ENCODE data around the gene GPSM1.

Gene GPSM1

DNA sequence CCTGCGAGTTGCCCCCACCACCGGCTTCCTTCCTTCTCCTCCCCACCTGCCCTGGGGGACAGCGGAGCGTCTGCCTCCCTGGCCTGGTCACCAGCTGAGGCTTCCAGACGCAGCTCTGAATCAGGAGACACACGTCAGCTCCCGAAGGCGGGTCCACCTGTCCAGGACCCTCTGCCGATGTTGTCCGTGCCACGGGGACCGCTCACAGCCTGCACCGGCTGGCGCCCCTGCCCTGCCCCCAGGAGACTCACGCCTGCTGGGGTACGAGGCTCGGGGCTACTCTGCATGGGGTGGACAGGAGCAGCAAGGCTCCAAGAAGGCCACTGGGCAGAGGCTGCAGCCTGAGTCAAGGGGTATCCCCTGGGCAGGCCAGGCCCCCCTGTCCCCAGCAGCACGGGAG, 21.5 kb upstream of the GPSM1 start:
- DNase-seq = no peak

DNA sequence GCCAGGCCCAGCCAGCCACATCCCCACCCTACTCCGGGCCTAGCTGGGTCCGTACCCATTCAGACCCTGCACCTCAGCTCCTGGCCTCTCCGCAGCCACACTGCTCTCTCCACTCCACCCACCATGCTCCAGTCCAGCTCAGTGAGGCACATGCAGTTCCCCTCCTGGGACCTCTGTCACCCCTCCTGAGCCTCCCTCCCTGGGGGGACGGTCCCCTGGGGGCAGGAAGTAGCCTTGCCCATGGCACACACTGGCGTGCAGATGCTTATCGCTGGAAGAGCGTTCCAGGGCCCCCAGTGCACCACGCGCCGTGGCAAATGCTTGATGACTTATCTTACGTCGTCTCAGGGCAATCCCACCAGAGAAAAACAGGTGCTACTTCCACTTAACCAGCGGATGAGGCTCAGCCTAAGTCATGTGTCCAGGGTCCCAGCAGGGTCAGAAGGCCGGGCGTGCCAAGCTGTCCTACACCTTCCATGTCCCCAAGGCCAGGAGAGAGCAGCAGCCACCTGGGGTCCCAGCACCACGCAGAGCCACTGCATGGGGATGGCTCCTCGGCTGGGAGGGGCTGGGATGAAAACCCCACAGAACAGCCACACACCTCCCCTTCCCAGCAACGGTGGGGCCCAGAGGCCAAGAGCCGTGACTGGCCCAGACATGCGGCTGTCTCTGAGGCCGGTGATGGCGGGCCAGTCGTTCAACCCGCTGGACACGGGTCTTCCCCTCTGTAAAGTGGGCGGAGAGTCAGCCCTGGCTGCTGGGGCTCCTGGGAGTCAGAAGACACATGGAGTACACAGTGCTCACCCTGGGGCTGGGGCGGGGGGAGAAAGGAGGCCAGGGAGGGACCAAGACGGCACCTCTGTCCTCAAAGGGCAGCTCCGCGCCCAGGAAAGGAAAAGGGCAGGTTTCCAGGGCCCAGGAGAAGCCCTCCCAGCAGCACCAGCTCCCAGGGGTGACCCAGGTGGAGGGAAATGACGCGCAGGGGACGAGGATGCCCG, 20.8 kb upstream of the GPSM1 start:
- no peak for DNase-seq

- DNase-seq = no peak
Measured at GRCh38 chr9:136307215-136307750, 20.1 kb upstream of the GPSM1 start.

- no peak for DNase-seq
Measured at GRCh38 chr9:136308006-136308701, 19.2 kb upstream of the GPSM1 start.

GRCh38 chr9:136308702-136309053, 18.7 kb upstream of the GPSM1 start:
- no peak for DNase-seq

DNA sequence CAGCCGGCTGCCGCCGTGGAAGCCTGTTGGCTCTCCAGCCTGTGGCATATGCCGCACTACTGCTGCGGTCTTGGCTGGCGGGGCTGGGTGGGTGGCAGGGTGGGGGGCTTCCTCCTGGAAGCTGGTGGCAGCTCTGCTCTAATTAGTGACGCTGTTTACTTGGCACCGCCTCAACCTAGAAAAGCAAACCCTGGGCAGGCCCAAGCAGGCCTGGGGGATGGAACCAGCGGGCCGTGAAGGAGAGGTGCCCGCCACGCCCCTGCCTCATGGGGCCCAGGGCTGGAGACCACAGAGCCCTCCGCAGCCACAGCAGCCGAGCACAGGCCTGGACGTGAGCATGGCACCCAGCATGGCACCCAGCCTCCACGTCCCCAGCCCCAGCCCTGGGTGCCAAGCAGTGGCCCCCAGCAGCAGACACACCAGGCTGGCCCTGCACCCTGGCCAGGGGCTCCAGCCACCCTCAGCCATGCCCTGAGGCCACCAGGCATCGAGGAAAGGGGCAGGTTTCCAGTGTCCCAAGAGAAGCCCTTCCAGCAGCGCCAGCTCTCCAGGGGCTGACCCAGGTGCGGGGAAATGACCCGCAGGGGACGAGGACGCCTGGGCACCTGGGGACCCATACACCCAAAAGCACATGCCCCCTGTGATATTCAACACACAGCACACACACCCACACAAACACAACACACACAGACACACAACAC, 18.1 kb upstream of the GPSM1 start:
- peak; percentile 23 for DNase-seq

DNA sequence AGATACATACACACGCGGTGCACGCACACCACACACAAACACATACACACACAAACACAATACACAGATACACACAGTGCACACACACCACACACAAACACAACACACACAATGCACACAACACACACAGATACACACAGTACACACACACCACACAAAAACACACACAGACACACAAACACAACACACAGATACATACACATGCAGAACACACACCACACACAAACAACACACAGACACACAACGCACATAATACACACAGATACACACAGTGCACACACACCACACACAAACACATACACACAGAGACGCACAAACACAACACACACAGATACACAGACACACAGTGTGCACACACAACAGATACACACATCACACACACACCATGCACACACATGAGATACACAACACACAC, 17.5 kb upstream of the GPSM1 start:
- DNase-seq = no peak

GRCh38 chr9:136310273-136311030, 16.9 kb upstream of the GPSM1 start:
- no peak for DNase-seq

- no peak for DNase-seq
Measured at GRCh38 chr9:136311051-136312008, 16.0 kb upstream of the GPSM1 start.

- no peak for DNase-seq
Measured at GRCh38 chr9:136312009-136312375, 15.3 kb upstream of the GPSM1 start.

DNA sequence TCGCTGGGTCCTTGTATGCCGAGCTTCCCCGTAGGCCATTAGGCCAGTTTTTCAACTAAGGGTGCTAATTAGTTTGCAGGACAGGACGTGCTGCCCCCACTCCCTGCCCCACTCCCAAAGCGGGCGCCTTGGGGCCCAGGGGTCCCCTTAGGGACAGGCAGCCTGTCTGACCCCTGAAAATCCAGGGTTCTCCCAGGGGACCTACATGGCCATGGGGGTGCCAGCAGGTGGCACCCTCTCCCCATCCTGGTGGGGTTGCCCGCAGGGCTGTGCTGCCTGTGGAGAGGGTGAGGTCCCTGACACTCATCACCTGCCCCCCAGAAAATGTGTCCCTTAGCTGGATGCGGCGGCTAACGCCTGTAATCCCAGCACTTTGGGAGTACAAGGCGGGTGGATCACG, 14.9 kb upstream of the GPSM1 start:
- peak; percentile 58 for DNase-seq

DNA sequence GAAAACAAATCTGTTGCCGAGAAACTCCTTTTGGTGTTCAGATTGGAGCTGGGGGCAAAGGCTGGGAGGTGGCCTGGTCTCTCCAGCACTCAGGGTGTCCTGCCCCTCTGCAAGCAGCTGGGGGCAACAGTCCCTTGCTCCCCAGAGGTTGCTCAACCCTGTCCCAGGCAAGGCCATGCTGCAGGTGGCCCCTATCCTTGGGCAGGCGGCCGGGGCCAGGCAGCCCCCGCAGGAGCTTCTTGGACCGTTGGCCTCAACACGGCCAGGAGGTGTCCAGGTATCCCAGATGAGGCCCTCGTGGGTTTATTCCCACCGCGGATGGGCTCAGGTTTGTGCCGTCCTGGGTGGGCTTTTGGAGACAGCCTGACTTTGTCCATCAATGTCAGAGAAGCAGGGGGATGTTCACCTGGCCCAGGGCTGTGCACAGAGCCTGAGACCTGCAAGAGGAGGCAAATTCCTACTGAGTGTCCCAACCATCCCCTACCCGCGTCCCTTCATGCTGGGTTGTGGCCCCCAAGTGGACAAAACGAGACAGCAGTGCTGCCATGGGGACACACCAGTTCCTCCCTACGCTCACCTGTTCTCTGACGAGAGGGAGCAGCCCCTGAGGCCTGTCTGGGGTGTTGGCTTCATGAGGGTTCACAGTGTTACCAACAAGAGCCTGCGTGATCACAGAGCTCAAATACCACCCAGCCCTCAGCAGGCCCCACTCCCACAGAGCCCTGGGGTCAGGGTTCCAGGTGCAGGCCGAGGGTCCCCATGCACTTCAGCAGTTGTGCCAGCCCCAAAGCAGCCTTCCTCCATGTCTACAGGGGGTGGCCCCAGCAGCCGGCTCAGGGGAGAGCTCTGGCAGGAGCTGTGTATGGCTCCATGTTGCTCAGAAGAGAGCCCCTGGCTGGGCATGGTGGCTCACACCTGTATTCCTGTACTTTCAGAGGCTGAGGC, 14.0 kb upstream of the GPSM1 start:
- DNase-seq = no peak

DNA sequence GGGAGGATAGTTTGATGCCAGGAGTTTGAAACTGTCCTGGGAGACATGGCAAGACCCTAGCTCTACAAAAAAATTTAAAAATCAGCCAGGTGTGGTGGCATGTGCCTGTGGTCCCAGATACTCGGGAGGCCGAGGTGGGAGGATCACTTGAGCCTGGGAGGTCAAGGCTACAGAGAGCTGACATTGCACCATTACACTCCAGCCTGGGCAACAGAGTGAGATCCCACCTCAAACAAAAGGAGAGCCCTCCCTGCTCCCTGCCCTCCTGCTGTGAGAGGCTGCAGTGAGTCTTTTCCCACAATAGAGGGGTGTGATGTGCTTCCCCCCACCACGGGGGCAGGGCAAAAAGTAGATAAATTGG, 13.3 kb upstream of the GPSM1 start:
- no peak for DNase-seq

GRCh38 chr9:136314944-136315343, 12.4 kb upstream of the GPSM1 start:
- DNase-seq = no peak

- DNase-seq = no peak
Measured at GRCh38 chr9:136316271-136316751, 11.0 kb upstream of the GPSM1 start.

DNA sequence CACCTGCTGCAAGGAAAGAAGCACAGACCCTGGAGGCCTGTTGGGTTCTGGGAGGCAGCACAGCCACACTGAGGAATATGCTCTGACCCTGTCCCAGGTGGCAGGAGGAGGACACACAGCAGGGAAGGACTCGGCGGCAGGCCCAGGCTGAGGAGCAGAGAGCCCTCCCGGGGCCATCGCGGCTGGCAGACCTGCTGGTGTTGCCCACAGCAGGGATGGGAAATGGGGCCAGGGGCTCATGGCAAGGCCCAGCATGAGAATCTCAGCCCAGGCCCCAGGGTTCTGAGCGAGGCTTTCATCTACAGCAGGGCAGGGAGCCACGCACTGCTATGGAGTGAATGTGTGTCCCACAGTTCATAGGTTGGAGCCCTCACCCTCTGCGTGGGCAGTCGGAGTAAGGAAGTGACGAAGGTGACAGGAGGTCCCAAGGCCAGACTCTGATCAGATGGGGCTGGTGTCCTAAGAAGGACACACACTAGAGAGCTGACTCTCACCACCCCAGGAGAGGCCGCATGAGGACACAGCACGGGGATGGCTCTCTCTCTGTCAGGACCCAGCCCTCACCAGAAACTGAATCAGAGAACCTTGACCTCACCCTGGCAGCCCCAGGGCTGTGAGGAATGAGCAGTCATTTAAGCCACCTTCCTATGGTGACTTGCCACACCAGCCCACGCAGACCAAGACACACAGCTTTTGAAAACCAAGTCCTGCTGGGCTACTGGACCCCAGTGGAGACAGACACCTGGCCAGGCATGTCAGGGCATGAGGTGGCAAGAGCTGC, 10.3 kb upstream of the GPSM1 start:
- no peak for DNase-seq

DNA sequence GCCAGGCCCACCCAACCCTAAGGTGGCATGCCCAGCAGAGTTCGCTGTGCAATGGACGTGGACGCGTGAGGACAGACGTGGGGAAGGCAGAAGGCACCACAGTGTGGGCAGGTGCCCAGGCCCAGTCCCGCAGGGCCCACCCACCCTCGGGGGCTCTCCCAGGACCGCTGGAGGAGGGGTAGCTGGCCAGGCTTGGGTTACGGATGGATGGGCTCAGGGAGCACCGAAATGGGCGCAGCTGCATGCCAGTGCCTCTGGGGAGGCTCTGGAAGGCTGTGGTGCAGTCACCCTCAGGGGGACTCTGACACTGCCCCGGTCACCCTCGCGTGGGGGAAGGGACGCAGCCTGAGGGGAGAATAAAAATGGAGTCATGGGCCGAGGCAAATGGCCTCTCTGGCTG, 9.6 kb upstream of the GPSM1 start:
- no peak for DNase-seq

GRCh38 chr9:136318111-136318775, 9.1 kb upstream of the GPSM1 start:
- DNase-seq = no peak

- DNase-seq = no peak
Measured at GRCh38 chr9:136318776-136319241, 8.5 kb upstream of the GPSM1 start.
